ENCODE measurements around the gene OTOG.

GRCh38 chr11:17518366-17518765 is 28.7 kb upstream of the OTOG start:
- TF ChIP-seq CTCF (conservative IDR thresholded peaks at IDR 0.05 in 1 of 2, IDR thresholded peaks at IDR 0.05 in 1 of 2; ENCODE audit: extremely low read depth in 1 of 2, insufficient read depth in 1 of 2, low read depth in 1 of 2, low read length in 2 of 2) (no peak), EZH2 (IDR thresholded peaks at IDR 0.05; ENCODE audit: borderline replicate concordance, low read length) (no peak)
